AG09309 (cell line): ENCODE measurements around the gene VAMP3.

Experiments used
- DNase-seq: peaks from one replicate; pipeline ENCODE4 v3.0.0-alpha.2; 2010; ENCODE audit warnings: low read depth
- H3K4me3 ChIP-seq: 2 replicates; pipeline ENCODE4 v1.5.1; 2011; ENCODE audit warnings: mild to moderate bottlenecking, low read depth, low read length, moderate library complexity; ENCODE audit not compliant: control insufficient read depth
- TF ChIP-seq, protein P1 (sequence below): IDR thresholded peaks from 2 replicates; pipeline ENCODE4 v1.5.1; 2011; ENCODE audit warnings: mild to moderate bottlenecking, low read depth, low read length, inconsistent platforms; ENCODE audit not compliant: insufficient read depth, control insufficient read depth; ENCODE audit errors: missing control alignments

Gene VAMP3, protein sequence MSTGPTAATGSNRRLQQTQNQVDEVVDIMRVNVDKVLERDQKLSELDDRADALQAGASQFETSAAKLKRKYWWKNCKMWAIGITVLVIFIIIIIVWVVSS

DNA sequence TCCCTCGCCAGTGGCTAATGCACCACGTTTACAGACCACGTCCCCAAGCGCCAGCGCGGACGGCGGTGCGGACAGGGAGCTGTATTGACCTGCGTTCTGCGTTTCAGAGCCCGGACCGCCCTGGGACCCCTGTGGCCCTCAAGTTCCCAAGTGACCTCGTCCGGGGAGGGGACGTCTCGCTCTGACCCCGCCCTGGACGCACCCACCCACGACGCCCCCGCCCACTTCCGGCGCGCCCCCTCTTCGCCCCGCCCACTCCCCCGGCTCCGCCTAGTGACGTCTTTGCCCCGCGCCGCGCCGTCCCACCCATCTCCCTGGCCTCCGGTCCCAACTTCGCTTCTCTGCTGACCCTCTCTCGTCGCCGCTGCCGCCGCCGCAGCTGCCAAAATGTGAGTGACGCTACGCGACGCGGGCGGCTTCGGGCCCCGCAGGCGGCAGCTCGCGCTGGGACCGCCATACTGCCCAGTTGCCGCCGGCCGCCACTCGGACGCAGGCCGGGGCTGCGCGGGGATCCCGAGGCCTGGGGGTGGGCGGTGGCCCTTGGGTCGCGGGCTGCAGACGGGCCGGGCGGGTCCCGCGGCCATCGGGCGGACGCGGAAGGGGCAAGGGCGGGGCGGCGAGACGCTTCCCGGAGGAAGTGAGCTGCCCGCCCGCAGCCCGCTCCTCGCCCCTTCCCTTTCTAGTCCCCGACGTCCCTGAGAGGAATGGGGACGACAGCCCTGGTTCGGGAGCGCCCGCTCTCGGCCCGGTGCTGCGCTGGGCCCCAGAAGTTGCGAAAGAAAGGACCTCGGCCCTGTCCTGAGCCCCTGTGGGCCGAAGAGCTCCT lies at the start of gene VAMP3:
TSS of gene VAMP3 (plus strand) at position 300 of the 826 bp plus-strand sequence. CDS start at position 388, 88 bp downstream.
- peak within 1 kb of the TSS; percentile 64 for H3K4me3 ChIP-seq
- TF ChIP-seq, protein P1, sequence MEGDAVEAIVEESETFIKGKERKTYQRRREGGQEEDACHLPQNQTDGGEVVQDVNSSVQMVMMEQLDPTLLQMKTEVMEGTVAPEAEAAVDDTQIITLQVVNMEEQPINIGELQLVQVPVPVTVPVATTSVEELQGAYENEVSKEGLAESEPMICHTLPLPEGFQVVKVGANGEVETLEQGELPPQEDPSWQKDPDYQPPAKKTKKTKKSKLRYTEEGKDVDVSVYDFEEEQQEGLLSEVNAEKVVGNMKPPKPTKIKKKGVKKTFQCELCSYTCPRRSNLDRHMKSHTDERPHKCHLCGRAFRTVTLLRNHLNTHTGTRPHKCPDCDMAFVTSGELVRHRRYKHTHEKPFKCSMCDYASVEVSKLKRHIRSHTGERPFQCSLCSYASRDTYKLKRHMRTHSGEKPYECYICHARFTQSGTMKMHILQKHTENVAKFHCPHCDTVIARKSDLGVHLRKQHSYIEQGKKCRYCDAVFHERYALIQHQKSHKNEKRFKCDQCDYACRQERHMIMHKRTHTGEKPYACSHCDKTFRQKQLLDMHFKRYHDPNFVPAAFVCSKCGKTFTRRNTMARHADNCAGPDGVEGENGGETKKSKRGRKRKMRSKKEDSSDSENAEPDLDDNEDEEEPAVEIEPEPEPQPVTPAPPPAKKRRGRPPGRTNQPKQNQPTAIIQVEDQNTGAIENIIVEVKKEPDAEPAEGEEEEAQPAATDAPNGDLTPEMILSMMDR = no peak
- no peak for DNase-seq

DNA sequence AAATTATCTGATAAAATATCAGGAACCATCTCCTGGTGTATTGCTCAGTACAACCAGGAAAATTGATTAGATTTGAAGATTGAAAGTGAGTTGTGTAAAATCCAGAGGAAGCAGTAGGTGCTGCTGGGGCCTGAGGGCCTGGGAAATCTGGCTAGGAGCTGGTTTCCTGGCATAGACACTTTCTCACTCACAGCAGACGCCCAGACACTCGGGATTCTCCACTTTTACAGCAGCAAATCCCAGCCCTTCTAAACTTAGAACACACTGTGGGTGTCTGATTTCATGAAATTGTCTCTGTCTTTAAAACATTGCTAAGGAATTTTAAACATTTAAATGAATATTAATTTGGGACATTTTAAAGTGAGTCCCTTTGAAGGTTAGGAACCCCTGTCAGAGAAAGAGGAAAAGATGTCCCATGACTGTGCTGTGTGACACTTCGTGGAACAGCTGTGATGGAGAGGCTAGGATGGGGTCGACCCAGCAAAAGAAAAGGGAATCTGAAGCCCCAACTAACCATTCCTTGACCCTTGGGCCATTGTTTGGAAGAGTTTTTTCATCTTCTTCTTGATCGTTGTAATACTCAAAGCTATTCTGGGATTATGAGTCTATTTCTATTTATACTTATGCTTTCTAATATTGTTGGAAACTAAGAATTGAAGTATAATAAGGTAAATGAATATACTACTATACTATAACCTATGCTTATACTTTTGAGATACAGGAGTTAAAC lies 49.0 kb upstream of the VAMP3 start:
- H3K4me3 ChIP-seq = no peak overlapping the region
- no peak for DNase-seq
- TF ChIP-seq, protein P1 = no peak

DNA sequence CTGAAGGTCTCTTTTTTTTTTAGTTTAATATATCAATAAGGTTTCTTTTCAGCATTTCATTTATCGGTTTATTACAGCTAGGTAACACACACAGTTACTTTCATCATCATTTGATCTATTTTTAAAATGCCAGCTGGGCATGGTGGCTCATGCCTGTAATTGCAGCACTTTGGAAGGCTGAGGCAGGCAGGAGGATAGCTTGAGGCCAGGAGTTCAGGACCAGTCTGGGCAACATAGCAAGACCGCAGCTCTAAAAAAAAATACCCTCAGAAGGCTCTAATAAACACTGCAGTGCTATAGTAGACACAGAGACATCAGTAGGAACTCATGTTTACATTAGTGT lies 48.5 kb upstream of the VAMP3 start:
- TF ChIP-seq, protein P1 = no peak
- no peak overlapping the region for H3K4me3 ChIP-seq
- no peak for DNase-seq

DNA sequence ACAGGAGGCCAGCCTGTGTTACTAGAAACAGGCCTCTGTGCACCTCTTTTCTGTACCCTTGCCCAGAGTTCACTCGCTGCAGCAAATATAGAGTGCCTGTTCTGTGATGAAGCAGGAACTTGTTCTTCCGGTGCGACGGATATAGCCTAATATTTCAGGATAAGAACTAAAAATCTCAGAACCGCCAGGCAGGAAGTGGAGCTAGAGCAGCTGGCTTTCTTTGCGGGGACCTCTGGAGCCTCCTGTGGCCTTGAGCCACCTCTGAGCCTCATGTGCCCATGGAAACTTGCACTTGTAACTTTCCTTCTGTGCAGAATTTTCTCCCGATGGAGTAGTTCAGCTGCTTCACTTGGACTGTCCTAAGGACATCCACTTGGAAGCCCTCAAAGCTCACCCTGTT lies 44.5 kb upstream of the VAMP3 start:
- DNase-seq = no peak
- H3K4me3 ChIP-seq = no peak overlapping the region
- TF ChIP-seq, protein P1 = no peak

DNA sequence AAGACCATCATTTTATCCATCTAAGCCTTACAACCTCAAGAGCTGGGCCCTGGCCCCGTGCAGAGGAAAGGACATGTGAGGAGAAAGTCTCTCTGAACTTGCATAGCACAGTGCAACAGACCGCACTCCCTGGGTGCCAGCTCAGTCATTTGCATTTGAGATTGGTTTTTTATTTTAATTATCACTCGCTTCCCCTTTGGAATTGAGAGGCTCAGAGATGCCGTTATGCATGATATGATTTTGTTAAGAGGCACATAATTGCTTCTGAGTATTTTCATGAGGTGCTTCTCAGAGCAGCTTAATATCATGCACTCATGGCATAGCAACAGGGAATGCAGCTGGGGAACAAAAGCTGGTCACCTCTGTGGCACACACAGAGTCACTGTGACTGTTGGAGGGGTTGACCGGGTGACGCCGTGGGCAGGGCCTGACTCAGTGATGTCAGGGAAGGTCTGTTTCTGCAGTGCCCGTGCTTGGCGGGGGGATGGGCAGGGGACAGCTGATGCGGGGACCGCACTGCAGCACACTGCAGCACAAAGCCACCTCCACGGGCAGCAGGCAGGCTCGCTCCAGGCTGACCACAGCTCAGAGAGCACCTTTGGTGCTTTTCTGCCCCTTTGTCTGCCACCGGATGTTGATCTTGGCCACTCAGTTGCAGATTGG lies 43.2 kb upstream of the VAMP3 start:
- H3K4me3 ChIP-seq = no peak overlapping the region
- TF ChIP-seq, protein P1 = no peak
- no peak for DNase-seq

DNA sequence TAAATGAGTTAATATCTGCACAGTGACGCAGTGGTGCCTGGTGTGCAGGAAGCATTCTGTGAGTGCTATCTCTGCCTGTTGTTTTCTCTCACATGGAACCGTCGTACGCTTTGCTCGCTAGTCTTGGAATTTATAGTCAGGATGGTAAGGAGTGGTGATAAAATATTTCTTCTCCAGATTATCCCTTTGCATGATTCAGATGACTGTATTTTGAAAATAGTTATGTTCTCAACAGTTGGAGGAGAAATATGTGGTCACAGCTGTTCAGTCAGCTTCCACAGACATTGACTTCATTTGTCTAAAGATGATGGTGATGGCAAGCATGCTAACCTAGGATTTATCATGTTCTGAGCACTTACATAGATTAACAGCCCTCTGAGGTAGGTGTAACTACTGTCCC lies 41.3 kb upstream of the VAMP3 start:
- H3K4me3 ChIP-seq = no peak overlapping the region
- DNase-seq = no peak
- TF ChIP-seq, protein P1 = no peak
